Suprapubic skin (tissue), 4 donors: ENCODE measurements around the gene THNSL1.

Experiments
- POLR2A ChIP-seq, 2 donors: fragments of 450-650 bp; IDR thresholded peaks; one replicate each; pipeline ENCODE4 v1.6.1; 2017; ENCODE audit warnings: antibody characterized with exemption in 2 of 2, mild to moderate bottlenecking in 2 of 2, moderate library complexity in 2 of 2
- POLR2AphosphoS5 ChIP-seq, 3 donors: sonication (generic); formaldehyde crosslinking; IDR thresholded peaks; one replicate each; pipeline ENCODE4 v1.6.1; 2017; ENCODE audit warnings: antibody characterized with exemption in 3 of 3
- TF ChIP-seq, protein P1 (sequence below), 2 donors: fragments of 200-600 bp in 1 of 2; fragments of 450-650 bp in 1 of 2; sonication (generic) in 1 of 2; IDR thresholded peaks; one replicate each; pipeline ENCODE4 v1.5.1; 2016 to 2019; ENCODE audit warnings: antibody characterized with exemption in 2 of 2, mild to moderate bottlenecking in 1 of 2, moderate library complexity in 1 of 2

DNA sequence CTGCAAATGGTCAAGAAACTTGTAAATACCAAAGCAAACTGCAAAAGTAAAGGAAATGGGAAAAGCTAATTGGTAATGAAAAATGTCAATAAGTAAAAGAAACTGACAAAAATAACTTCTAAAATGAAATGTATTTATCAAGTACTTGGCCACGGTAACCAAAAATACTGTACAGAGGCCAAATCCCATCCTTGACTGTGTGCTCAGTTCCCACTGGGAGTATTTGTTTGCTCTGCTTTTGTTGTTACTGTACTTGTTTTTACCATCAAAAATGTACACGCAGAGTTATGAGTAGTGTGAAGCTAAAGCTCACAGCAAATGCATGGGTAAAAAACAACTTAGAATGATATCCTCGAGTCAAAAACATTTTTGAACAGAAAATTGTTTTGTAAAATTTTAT is 31.5 kb upstream of the THNSL1 start:
- TF ChIP-seq POLR2A (IDR thresholded peaks at IDR 0.05): no peak
- TF ChIP-seq, protein P1, sequence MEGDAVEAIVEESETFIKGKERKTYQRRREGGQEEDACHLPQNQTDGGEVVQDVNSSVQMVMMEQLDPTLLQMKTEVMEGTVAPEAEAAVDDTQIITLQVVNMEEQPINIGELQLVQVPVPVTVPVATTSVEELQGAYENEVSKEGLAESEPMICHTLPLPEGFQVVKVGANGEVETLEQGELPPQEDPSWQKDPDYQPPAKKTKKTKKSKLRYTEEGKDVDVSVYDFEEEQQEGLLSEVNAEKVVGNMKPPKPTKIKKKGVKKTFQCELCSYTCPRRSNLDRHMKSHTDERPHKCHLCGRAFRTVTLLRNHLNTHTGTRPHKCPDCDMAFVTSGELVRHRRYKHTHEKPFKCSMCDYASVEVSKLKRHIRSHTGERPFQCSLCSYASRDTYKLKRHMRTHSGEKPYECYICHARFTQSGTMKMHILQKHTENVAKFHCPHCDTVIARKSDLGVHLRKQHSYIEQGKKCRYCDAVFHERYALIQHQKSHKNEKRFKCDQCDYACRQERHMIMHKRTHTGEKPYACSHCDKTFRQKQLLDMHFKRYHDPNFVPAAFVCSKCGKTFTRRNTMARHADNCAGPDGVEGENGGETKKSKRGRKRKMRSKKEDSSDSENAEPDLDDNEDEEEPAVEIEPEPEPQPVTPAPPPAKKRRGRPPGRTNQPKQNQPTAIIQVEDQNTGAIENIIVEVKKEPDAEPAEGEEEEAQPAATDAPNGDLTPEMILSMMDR (IDR thresholded peaks at IDR 0.05): no peak
- no peak for TF ChIP-seq POLR2AphosphoS5 (IDR thresholded peaks at IDR 0.05)
